ENCODE measurements around the gene MFNG.

- TF ChIP-seq CTCF (IDR thresholded peaks at IDR 0.05; ENCODE audit: insufficient read depth, low read length), result no peak
- no peak for TF ChIP-seq GABPA (IDR thresholded peaks at IDR 0.05; ENCODE audit: low read depth)
- no peak for TF ChIP-seq SPI1 (IDR thresholded peaks at IDR 0.05; ENCODE audit: borderline replicate concordance, low read depth)
Observed at GRCh38 chr22:37505565-37505964, 19.4 kb upstream of the MFNG start.

Data from HL-60 (cell line).